T follicular helper cell (primary cell): ENCODE data around the gene MAP2K3.
"Not testable (repeated sequence)": the region's sequence is repeated elsewhere in the genome, so short reads cannot be mapped to it uniquely, and the experiment has no call there.

ENCODE experiments used
- DNase-seq: peaks from one replicate; pipeline ENCODE4 v3.0.0-alpha.2; 2020; ENCODE audit warnings: low read depth

The MAP2K3 gene

GRCh38 chr17:21310061-21310765, 25.7 kb downstream of the MAP2K3 start:
- DNase-seq, result not testable (repeated sequence)

- DNase-seq, result not testable (repeated sequence)
These were observed 26.5 kb downstream of the MAP2K3 start for GRCh38 chr17:21310766-21311602.

- no peak for DNase-seq
These were observed 28.8 kb downstream of the MAP2K3 start for GRCh38 chr17:21313320-21313719.

- DNase-seq, result not testable (repeated sequence)
These were observed 29.2 kb downstream of the MAP2K3 start for GRCh38 chr17:21313761-21314160.

GRCh38 chr17:21314261-21314664, 29.8 kb downstream of the MAP2K3 start:
- DNase-seq, result not testable (repeated sequence)

GRCh38 chr17:21314701-21315111, 30.2 kb downstream of the MAP2K3 start:
- not testable (repeated sequence) for DNase-seq

GRCh38 chr17:21315246-21316000, 30.9 kb downstream of the MAP2K3 start:
- not testable (repeated sequence) for DNase-seq

- not testable (repeated sequence) for DNase-seq
These were observed 31.8 kb downstream of the MAP2K3 start for GRCh38 chr17:21316212-21316886.

GRCh38 chr17:21316887-21317500, 32.5 kb downstream of the MAP2K3 start:
- DNase-seq, result not testable (repeated sequence)

- not testable (repeated sequence) for DNase-seq
These were observed 33.3 kb downstream of the MAP2K3 start for GRCh38 chr17:21317821-21318220.

- DNase-seq, result no peak
These were observed 33.9 kb downstream of the MAP2K3 start for GRCh38 chr17:21318439-21318838.

GRCh38 chr17:21318856-21319255, 34.3 kb downstream of the MAP2K3 start:
- not testable (repeated sequence) for DNase-seq

- not testable (repeated sequence) for DNase-seq
These were observed 34.7 kb downstream of the MAP2K3 start for GRCh38 chr17:21319256-21319655.

GRCh38 chr17:21319686-21320375, 35.3 kb downstream of the MAP2K3 start:
- DNase-seq, result not testable (repeated sequence)

GRCh38 chr17:21320430-21320829, 35.9 kb downstream of the MAP2K3 start:
- DNase-seq, result not testable (repeated sequence)

GRCh38 chr17:21321061-21321460, 36.5 kb downstream of the MAP2K3 start:
- not testable (repeated sequence) for DNase-seq

- not testable (repeated sequence) for DNase-seq
These were observed 37.3 kb downstream of the MAP2K3 start for GRCh38 chr17:21321744-21322191.

GRCh38 chr17:21323257-21324111, 39.0 kb downstream of the MAP2K3 start:
- not testable (repeated sequence) for DNase-seq

GRCh38 chr17:21324741-21325140, 40.2 kb downstream of the MAP2K3 start:
- DNase-seq, result not testable (repeated sequence)
